PC-9 (cell line): ENCODE data around the gene ARGLU1.

Source experiments
- EZH2 ChIP-seq: fragments of 200-600 bp; sonication (generic); IDR thresholded peaks from 2 replicates; pipeline ENCODE4 v1.8.0; 2017; ENCODE audit warnings: antibody characterized with exemption, low read depth
- TF ChIP-seq, protein P1 (sequence below): fragments of 200-600 bp; sonication (generic); conservative IDR thresholded peaks from 2 replicates; pipeline ENCODE4 v1.6.1; 2017; ENCODE audit warnings: mixed run types, antibody characterized with exemption, mild to moderate bottlenecking, moderate library complexity

DNA sequence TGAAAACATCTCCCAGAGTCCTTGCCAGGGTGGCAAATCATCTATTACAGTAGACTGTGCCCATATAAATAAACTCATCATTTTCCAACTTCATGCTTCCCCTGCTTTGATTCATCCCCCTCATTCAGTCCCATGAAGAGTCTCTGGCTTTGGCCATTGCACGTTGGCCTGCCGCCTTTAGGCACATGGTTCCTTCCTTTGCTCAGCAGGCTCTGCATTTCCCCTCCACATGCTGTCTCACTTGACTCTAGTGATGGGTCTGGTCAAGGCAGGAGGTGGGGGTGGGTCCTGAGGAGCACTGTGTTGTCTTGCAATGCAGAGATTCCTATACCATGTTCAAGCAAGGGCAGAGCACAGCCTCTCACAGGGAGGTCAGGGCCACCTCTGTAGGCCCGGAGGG lies 48.8 kb upstream of the ARGLU1 start:
- TF ChIP-seq, protein P1, sequence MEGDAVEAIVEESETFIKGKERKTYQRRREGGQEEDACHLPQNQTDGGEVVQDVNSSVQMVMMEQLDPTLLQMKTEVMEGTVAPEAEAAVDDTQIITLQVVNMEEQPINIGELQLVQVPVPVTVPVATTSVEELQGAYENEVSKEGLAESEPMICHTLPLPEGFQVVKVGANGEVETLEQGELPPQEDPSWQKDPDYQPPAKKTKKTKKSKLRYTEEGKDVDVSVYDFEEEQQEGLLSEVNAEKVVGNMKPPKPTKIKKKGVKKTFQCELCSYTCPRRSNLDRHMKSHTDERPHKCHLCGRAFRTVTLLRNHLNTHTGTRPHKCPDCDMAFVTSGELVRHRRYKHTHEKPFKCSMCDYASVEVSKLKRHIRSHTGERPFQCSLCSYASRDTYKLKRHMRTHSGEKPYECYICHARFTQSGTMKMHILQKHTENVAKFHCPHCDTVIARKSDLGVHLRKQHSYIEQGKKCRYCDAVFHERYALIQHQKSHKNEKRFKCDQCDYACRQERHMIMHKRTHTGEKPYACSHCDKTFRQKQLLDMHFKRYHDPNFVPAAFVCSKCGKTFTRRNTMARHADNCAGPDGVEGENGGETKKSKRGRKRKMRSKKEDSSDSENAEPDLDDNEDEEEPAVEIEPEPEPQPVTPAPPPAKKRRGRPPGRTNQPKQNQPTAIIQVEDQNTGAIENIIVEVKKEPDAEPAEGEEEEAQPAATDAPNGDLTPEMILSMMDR = no peak
- TF ChIP-seq EZH2 = no peak
